ENCODE results near the gene EHBP1. TPM values are rescaled to one million over a fixed set of nuclear protein-coding genes. Genes with fewer than 3 reads are reported as not detected.
"Not testable (repeated sequence)": the region's sequence is repeated elsewhere in the genome, so short reads cannot be mapped to it uniquely, and the experiment has no call there.

Gene EHBP1
- total RNA-seq, 1 donor from 2014 or later, result 19.4 TPM

DNA sequence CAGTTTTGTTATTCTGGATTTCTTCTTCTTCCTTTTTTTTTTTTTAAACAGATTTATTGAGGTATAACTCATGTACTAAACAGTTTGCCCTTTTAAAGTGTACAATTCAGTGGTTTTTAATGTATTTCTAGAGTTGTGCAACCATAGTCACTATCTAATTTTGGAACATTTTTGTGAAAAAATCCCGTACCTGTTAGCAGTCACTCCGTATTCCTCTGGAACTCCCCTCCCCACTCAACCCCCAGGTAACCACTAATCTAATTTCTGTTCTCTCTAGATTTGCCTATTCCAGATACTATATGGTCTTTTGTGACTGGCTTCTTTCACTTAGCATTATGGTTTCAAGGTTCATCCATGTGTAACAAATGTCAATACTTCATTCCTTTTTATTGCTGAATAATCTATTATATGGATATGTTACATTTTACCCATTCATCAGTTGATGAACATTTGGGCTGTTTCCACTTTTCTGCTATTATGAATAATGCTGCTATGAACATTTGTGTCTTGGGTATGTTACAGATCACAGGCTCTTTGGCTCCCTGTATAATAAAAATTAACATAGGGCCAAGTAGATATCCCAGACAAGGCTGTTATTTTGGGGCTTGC is 21.9 kb downstream of the EHBP1 start:
- intact Hi-C loops (cut with DNase I), result no loop called here
- DNase-seq (ENCODE audit: low spot score), result no peak

- intact Hi-C loops (cut with DNase I), result no loop called here
- no peak for DNase-seq (ENCODE audit: low spot score)
These were observed 22.5 kb downstream of the EHBP1 start for GRCh38 chr2:62727876-62728566.

- intact Hi-C loops (cut with DNase I), result no loop called here
- DNase-seq (ENCODE audit: low spot score), result no peak
These were observed 25.8 kb downstream of the EHBP1 start for GRCh38 chr2:62731275-62731674.

DNA sequence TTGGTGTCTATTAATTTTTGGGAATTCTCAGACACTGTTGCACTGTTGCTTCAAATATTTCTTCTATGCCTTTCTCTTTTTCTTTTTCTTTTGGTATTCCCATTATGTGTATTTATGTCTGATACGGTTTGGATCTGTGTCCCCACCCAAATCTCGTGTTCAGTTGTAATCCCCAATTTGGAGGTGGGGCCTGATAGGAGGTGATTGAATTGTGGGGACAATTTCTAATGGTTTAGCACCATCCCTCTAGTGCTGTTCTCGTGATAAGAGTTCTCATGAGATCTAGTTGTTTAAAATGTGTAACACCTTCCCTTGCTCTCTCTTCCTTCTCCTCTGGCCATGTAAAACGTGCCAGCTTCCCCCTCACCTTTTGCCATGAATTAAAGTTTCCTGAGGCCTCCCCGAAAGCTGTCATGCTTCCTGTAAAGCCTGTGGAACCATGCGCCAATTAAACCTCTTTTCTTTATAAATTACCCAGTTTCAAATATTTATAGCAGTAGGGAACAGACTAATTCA is 26.8 kb downstream of the EHBP1 start:
- intact Hi-C loops (cut with DNase I), result no loop called here
- DNase-seq (ENCODE audit: low spot score), result no peak

- intact Hi-C loops (cut with DNase I), result no loop called here
- no peak for DNase-seq (ENCODE audit: low spot score)
These were observed 28.0 kb downstream of the EHBP1 start for GRCh38 chr2:62733546-62733945.

DNA sequence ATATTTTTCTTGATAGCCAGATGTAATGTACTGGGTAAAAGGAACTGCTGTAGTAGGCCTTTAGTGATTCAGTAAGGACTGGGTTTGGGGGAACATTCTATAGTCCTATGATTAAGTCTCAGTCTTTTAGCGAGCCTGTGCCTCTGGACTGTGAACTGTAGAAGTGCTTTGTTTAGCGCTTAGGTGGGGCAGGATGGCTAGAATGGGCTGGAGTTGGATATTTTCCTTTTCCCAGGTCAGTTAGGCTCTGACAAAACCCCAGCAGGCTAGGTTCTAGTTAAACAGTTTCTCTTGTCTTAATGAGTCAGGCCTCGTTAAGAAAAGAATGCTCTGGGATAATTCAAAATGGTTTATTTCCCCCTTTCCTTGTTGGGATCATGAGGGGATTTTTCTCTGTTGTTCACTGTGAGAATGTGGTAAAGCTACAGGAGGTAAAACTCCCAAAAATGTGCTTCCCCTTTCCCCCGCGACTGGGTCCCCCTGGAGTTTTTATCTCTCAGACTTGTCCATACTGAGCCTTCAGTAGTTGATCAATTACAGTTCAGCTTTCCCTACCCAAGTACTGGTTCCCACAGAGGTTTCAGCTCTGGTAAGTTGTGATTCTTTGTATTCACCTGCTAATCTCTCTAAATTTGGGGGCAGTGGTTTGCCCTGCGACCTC is 31.5 kb downstream of the EHBP1 start:
- no peak for DNase-seq (ENCODE audit: low spot score)
- intact Hi-C loops (cut with DNase I), result no loop called here

DNA sequence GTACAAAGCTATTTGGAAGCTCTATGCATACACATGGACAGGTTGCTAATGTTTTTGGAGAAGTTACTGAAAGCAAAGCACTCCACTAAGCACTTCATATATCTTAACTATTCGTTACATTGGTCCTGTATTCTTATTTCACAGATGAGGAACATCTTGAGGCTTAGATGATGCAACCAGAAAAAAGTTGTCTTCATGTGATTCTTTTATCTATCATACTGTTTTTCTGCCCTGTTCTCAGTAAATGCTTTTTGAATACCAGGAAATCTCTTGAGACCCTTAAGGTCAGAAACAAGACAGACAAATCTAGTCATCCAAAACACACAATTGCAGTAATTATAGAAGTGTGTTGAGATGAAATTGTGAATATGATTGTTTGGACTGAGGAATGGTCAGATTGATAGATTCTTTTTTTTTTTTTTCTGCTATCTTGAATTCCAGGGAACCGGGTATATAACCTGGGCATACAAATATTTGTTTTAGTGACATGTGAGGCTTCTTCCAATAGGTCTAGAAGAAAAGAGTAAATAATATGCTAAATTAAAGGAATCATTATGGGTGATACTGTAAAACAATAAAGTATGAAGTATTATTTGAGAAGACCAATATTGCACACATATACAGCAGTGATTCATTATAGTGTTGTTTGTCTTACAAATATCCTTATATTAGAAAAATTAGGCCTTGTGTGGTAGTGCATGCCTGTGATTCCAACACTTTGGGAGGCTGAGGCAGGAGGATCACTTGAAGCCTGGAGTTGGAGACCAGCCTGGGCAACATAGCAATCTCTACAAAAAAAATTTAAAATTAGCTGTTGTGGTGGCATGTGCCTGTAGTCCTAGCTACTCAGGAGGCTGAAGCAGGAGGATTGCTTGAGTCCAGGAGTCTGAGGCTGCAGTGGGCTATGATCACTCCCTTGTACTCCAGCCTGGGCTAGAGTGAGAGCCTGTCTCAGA is 33.7 kb downstream of the EHBP1 start:
- DNase-seq (ENCODE audit: low spot score), result no peak
- intact Hi-C loops (cut with DNase I), result no loop called here

- DNase-seq (ENCODE audit: low spot score), result no peak
- intact Hi-C loops (cut with DNase I), result no loop called here
These were observed 34.7 kb downstream of the EHBP1 start for GRCh38 chr2:62740221-62740620.

DNA sequence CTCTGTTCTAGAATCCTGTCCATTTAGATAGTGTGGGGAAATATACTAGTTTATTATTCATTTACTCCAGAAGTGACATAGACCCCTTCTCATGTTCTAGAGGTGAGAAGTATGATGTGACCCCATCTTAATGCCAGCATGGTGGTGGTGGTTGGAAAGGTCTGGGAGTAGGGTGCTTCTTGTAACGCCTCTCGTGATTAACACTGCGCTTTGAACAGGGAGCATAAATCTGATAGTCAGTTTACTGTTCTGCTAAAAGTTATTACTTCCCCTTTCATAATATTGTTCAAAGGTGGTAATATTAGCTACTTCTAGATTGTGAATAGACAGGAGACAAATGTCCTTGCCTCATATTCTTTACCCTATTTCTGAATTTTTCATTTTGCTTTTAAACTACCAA is 35.6 kb downstream of the EHBP1 start:
- DNase-seq (ENCODE audit: low spot score), result no peak
- intact Hi-C loops (cut with DNase I), result no loop called here

DNA sequence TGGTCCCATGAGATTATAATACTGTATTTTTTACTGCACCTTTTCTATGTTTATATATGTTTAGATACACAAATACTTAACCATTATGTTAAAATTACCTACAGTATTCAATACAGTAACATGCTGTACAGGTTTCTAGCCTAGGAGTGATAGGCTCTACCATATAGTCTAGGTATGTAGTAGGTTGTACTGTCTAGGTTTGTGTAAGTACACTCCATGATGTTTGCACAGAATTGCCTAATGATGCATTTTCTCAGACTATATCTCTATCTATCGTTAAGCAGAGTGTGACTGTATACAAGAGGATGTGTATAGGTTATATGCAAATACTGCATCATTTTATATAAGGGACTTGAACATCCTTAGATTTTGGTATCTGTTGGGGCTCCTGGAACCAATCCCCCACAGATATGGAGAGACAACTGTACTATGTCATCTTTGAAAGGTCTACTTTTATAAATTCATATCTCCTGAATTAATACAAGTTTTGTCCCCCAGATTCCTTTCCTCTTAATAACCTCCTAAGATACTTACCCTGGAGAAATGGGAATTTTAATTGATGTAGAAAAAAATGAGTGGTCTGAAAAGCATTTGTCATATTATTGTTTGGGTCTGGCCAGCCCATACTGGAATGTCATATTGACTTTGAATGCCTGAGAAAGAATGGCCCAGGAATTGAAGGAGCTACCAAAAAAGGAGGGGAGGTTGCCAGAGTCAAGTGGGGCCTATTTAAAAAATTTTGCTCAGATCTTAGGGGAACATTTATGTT is 36.6 kb downstream of the EHBP1 start:
- DNase-seq (ENCODE audit: low spot score), result no peak
- intact Hi-C loops (cut with DNase I), result no loop called here

GRCh38 chr2:62743506-62743905 is 38.0 kb downstream of the EHBP1 start:
- intact Hi-C loops (cut with DNase I), result no loop called here
- DNase-seq (ENCODE audit: low spot score), result no peak

DNA sequence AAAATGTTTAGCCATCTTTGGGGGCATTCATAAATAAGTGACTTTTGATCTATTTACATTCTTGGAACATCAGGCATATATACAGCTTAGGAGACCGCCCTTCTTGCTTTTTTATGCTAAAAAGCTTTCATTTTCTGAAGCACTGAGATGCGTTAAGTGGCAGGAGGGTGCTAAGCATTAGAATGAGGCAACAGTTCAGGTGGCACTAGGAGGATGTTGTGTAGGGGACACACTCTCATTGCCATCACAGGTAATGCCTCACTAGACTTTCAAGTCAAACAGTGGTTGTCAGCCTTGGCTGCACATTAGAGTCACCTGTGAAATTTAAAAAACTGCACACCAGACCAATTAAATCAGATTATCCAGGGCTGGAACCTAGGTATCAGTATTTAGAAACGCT is 39.1 kb downstream of the EHBP1 start:
- intact Hi-C loops (cut with DNase I), result no loop called here
- DNase-seq (ENCODE audit: low spot score), result no peak

DNA sequence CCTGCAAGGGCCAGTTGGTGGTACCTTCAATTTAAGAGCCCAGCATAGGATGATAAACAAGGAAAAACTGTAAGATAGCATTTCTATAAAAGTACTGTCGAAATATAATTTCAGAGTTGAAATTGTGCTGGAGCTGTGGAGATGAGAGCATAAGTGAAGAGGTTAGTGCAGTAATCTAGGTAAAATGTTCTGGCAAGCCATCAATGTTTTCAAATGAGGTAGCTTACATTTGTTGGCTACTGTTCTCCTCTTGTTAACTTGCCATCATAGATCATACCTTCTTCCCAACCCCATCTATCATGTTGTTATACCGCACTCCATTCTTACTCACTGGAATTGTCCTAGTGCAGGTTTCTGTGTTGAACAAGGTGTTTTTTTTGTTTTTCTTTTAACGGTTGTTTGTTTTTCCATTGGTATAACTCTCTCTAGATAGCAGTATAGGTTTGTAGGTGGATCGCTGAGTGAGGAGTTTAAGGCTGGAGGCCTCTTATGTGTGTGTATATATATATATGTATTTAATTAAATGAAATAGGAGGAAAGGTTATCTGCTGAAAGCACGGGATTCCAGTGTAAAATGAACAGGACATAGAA is 40.5 kb downstream of the EHBP1 start:
- DNase-seq (ENCODE audit: low spot score), result no peak
- intact Hi-C loops (cut with DNase I), result no loop called here

- no peak for DNase-seq (ENCODE audit: low spot score)
- intact Hi-C loops (cut with DNase I), result no loop called here
These were observed 41.7 kb downstream of the EHBP1 start for GRCh38 chr2:62747169-62747568.

- DNase-seq (ENCODE audit: low spot score), result no peak
- intact Hi-C loops (cut with DNase I), result no loop called here
These were observed 42.4 kb downstream of the EHBP1 start for GRCh38 chr2:62747876-62748275.

DNA sequence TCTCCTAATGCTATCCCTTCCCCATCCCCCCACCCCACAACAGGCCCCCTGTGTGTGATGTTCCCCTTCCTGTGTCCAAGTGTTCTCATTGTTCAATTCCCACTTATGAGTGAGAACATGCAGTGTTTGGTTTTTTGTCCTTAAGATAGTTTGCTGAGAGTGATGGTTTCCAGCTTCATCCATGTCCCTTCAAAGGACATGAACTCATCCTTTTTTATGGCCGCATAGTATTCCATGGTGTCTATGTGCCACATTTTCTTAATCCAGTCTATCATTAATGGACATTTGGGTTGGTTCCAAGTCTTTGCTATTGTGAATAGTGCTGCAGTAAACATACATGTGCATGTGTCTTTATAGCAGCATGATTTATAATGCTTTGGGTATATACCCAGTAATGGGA is 43.6 kb downstream of the EHBP1 start:
- intact Hi-C loops (cut with DNase I); DNase-seq (ENCODE audit: low spot score): not testable (repeated sequence)

DNA sequence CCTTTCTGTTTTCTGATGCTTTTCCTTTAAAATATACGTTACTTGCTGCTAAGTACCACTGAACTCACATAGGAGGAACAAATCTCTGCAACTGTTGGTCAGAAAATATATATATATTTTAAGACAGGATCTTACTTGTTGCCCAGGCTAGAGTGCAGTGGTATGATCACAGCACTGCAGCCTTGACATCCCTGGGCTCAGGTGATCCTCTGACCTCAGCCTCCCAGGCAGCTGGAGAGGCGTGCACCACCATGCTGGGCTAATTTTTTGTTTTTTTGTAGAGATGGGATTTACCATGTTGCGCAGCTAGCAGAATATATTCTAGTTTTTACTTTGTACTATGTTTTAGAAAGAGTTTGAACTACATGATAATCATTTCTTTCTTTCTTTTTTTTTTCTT is 51.5 kb downstream of the EHBP1 start:
- no peak for DNase-seq (ENCODE audit: low spot score)

GRCh38 chr2:62760026-62760425 is 54.5 kb downstream of the EHBP1 start:
- intact Hi-C loops (cut with DNase I), result no loop called here

More for the DNA sequence above, 51.5 kb downstream of the EHBP1 start:
- intact Hi-C loops (cut with DNase I), result no loop called here

DNA sequence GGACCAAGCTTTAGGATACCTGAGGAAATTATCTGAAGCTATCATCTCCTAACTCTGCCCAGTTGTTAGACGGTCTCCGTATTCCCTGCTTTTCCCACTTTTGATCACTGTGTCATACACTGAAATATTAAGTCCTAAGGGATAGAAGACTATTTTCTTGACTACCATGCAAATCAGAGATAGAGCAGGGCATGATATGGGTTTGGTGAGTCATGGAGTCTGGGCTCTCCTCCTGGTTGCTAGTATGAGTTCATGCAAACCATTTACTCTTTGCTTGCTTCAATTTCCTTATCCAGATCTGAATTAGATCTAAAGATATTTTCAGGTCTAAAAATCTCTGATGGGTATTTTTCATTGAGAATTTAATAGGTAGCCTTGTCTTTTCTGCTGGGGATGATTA is 55.0 kb downstream of the EHBP1 start:
- intact Hi-C loops (cut with DNase I), result no loop called here
- DNase-seq (ENCODE audit: low spot score), result no peak

More at GRCh38 chr2:62760026-62760425, 54.5 kb downstream of the EHBP1 start:
- DNase-seq (ENCODE audit: low spot score), result no peak

All from cardiac septum (tissue), 1 donor.